Stimulated activated CD4-positive, alpha-beta T cell treated with anti-CD3 and anti-CD28 coated beads, Interleukin-1b, Interleukin-23, amount 100 ng/mL, for 4 hours (primary cell): ENCODE data around the gene DNAH17.

Source experiments
- DNase-seq, 2 donors: peaks; one replicate each; pipeline ENCODE4 v3.0.0-alpha.2; 2020; ENCODE audit warnings: low read depth in 2 of 2

Gene DNAH17

GRCh38 chr17:78390241-78391050 is 186.8 kb downstream of the DNAH17 start:
- no peak for DNase-seq

GRCh38 chr17:78387977-78388941 is 188.9 kb downstream of the DNAH17 start:
- DNase-seq: no peak

GRCh38 chr17:78384479-78385175 is 192.6 kb downstream of the DNAH17 start:
- no peak for DNase-seq

DNA sequence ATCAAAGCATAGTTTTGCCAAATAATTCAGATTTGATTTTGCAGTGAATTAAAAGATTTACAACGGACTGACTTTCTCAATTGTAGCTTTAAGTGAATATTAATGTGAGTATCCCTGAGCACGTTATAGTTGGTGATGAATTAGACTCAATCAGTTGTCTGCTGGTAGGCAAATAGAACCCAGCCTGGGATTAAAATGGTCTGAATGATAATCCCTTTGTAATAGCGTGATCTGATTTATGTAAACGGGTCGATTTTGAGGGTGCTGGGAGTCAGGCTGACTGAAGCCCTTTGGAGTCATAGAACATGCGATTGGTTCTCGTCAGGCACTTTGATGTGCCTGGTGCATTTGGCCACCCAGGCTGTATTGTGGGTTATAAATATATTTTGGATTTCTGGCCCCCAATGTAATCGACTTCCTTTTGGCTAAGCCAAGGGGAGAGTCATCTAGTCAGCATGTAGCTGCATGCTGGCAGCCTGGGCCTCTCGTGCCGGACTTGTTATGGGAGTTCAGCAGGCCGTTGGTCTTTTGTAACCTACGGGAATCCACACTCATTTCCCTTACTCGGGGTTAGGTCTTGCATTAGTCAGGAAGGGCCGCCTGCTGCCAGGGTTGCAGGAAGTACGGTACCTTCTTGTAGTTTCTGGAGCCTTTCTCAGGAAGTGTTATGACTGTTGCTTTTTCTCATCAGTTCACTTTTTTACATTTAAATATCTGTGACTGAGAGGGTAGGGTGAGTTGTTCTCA is 193.3 kb downstream of the DNAH17 start:
- peak; percentile 40 to 41 for DNase-seq

DNA sequence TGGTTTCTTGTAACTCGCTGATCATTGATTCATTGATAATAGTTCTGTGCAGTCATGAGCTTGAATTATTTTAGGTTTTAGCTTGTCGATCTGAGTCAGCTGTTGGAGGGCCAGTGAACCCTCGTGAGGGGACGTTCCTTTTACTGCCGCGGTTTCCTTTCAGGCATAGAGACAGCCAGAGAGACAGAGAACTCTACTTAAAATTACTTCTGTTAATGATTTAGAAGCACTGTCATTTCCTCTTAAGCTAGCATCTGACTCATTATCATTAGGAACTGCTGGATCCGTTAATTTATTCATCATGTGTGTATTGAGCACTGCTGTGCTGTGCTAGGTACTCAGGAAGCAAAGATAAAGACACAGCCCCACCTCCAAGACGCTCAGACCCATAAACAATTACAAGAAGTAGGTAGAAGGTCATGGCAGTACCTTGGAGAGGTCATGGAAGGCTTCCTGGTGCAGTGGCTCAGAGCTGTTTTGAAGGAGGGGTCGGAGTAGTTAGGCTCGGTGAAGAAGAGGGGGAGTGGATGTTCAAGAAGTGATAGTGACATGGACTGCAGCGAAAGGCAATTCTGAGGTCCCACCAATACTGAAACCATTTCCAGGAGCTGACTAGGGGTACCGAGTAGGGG is 195.5 kb downstream of the DNAH17 start:
- DNase-seq: peak in 1 of 2 donors; percentile 46

- DNase-seq: no peak
Observed at GRCh38 chr17:78380370-78380769, 196.8 kb downstream of the DNAH17 start.

DNA sequence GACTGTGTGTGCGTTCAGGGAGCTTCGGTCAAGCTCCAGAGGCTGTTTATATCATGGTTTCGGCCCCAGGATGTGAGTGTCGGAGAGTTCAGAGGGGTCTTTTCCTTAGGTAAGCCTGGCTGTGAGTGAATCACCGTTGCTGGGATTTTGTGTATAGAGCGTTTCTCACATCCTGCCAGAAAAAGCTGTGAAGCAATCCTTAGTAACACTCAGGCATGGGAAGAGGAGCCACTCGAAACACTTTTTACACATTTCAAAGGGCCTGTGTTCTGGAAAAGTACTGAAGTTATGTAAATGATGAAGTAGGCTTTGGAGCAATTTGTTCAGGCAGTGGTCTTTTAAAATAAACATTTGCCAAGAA is 198.1 kb downstream of the DNAH17 start:
- no peak for DNase-seq

DNA sequence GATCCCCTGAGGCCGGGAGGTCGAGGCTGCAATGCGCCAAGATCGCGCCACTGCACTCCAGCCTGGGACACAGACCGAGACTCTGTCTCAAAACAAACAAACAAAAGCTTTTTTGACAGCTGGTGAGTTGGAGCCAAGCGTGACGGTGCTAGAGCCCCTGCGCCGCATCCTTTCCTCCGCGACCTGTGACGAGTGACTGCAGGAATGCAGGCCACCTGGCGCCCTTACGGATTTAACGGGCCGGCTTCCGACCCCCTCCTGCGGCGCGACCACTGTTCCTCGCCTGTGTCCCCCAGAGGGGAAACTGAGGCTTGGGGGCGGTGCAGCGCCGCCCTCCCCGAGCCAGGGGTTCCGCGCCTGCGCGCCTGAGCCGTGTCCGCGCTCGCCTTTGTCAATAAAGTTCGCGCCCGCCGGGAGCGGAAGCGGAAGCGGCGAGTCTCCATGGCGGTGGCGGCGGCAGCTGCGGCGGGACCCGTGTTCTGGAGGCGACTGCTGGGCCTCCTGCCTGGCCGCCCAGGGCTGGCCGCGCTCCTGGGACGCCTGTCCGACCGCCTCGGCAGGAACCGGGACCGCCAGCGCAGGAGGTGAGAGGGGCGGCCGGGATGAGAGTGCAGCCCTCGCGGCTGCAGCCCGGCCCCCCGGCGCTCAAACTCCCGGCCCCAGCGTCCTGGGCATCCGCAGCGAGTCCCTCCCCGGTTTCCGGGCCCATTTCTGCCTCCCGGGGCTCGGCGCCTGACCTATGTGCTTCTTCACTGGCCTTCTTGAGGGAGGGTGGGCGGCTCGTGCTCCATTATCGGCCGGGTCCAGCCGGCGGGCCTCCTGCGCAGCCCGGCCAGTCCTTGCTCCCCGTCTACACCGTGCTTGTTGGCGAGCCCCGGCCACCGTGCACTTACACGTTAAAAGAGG is 198.7 kb downstream of the DNAH17 start, which contains the start of gene PGS1:
TSS of gene PGS1 (plus strand) at position 425 of the 906 bp plus-strand sequence. CDS start at position 442, 17 bp downstream.
- DNase-seq: peak; percentile 75

DNA sequence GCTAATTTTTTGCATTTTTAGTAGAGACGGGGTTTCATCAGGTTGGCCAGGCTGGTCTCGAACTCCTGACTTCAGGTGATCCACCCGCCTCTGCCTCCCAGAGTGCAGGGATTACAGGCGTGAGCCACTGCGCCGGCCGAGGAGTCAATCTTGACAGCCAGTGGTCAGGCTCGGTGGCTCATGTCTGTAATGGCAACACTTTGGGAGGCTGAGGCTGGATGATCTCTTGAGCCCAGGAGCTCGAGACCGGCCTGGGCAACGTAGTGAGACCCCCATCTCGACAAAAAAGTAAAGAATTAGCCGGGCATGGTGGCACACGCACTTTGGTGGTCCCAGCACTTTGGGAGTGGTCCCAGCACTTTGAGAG is 199.4 kb downstream of the DNAH17 start:
- no peak for DNase-seq

- no peak for DNase-seq
Observed at GRCh38 chr17:78376161-78376560, 201.0 kb downstream of the DNAH17 start.

- no peak for DNase-seq
Observed at GRCh38 chr17:78375401-78376151, 201.6 kb downstream of the DNAH17 start.

GRCh38 chr17:78374631-78375274 is 202.4 kb downstream of the DNAH17 start:
- DNase-seq: no peak

DNA sequence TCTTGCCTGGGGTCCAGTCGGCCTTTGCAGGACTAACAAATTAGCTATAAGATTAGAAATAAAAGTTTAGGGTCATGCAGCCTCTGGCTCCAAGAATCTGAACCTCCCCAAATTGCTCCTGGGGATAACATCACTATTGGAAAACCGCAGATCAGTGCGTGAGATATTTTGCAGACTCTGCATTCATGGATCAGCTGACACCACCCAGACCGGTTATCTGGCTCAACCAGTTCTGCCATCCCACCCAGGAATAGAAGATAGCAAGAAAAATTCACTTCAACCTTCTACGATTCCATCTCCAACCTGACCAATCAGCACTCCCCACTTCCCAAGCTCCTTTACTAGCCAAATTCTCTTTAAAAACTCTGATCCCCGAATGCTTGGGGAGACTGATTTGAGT is 203.0 kb downstream of the DNAH17 start:
- DNase-seq: no peak
